ENCODE results near the gene SND1.

DNA sequence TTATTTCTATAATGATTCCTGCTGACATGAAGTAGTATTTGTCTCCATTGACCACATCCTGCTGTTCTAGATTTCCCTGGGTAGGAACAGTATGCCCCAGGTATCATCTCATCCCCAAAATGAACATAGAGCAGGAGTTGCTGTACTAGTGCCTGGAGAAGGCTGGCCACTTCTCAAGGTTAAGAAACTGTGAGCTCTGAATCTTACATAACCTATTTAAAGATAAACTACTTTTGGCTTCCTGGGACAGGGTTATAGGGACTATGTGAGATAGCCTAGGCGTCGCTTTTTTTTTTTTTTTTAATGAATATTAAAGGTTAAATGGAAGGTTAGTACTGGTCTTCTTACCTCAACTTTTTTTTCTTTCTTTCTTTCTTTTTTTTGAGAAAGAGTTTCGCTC, 276.2 kb downstream of the SND1 start:
- no peak for TF ChIP-seq SUZ12 (IDR thresholded peaks at IDR 0.05)
- TF ChIP-seq FOXA1 (IDR thresholded peaks at IDR 0.05): no peak
- TF ChIP-seq TARDBP (IDR thresholded peaks at IDR 0.05): no peak
- no peak for TF ChIP-seq L3MBTL2 (conservative IDR thresholded peaks at IDR 0.05)
- TF ChIP-seq BHLHE40 (IDR thresholded peaks at IDR 0.05; ENCODE audit: borderline replicate concordance): no peak
- TF ChIP-seq ZNF384 (IDR thresholded peaks at IDR 0.05): no peak
- no peak for TF ChIP-seq FOXM1 (IDR thresholded peaks at IDR 0.05; ENCODE audit: borderline replicate concordance)
- TF ChIP-seq ARNT (IDR thresholded peaks at IDR 0.05): no peak
- TF ChIP-seq SP1 (IDR thresholded peaks at IDR 0.05): no peak
- TF ChIP-seq, protein P1, sequence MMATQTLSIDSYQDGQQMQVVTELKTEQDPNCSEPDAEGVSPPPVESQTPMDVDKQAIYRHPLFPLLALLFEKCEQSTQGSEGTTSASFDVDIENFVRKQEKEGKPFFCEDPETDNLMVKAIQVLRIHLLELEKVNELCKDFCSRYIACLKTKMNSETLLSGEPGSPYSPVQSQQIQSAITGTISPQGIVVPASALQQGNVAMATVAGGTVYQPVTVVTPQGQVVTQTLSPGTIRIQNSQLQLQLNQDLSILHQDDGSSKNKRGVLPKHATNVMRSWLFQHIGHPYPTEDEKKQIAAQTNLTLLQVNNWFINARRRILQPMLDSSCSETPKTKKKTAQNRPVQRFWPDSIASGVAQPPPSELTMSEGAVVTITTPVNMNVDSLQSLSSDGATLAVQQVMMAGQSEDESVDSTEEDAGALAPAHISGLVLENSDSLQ (IDR thresholded peaks at IDR 0.05): no peak
